GM12865 (cell line): ENCODE results near the gene OLFML2B.
"Not testable (repeated sequence)": the region's sequence is repeated elsewhere in the genome, so short reads cannot be mapped to it uniquely, and the experiment has no call there.

ENCODE experiments used
- DNase-seq: peaks from one replicate; pipeline ENCODE4 v3.0.0; 2010; ENCODE audit warnings: low read depth
- H3K4me3 ChIP-seq: 2 replicates; pipeline ENCODE4 v1.5.1; 2011; ENCODE audit warnings: mild to moderate bottlenecking, low read depth, low read length, control low read depth
- CTCF ChIP-seq: IDR thresholded peaks from 2 replicates; pipeline ENCODE4 v1.5.1; 2011; ENCODE audit warnings: low read length, control low read depth, low read depth, inconsistent platforms; ENCODE audit not compliant: insufficient read depth; ENCODE audit errors: missing control alignments

The OLFML2B gene

GRCh38 chr1:162056043-162056442, 32.4 kb upstream of the OLFML2B start:
- TF ChIP-seq CTCF = peak; percentile 85
- peak; percentile 65 for DNase-seq
- H3K4me3 ChIP-seq = no peak overlapping the region

- no peak overlapping the region for H3K4me3 ChIP-seq
- DNase-seq = no peak
- no peak for TF ChIP-seq CTCF
Observed at GRCh38 chr1:162055062-162055461, 31.4 kb upstream of the OLFML2B start.

GRCh38 chr1:162053949-162054348, 30.3 kb upstream of the OLFML2B start:
- DNase-seq, H3K4me3 ChIP-seq: not testable (repeated sequence)

- TF ChIP-seq CTCF = no peak
- no peak for DNase-seq
- no peak overlapping the region for H3K4me3 ChIP-seq
Observed at GRCh38 chr1:162046921-162047320, 23.3 kb upstream of the OLFML2B start.

- DNase-seq = no peak
- no peak for TF ChIP-seq CTCF
- no peak overlapping the region for H3K4me3 ChIP-seq
Observed at GRCh38 chr1:162042361-162042760, 18.7 kb upstream of the OLFML2B start.

GRCh38 chr1:162040657-162041056, 17.0 kb upstream of the OLFML2B start:
- H3K4me3 ChIP-seq = no peak overlapping the region
- peak; percentile 26 for TF ChIP-seq CTCF
- DNase-seq = peak; percentile 23

GRCh38 chr1:162040001-162040400, 16.3 kb upstream of the OLFML2B start:
- DNase-seq = no peak
- no peak for TF ChIP-seq CTCF
- no peak overlapping the region for H3K4me3 ChIP-seq
